OCI-LY7 (cell line): ENCODE data around the gene BLNK. TPM values are rescaled to one million over a fixed set of nuclear protein-coding genes. Genes with fewer than 3 reads are reported as not detected.

Experiments used
- BruUV-seq: library from RNA; stranded (reverse); fragments of 400-500 nt; replicated peaks from 2 replicates; lab custom pipeline; 2021; lab: Mats Ljungman, UMichigan
- CTCF ChIA-PET: fragments of 300-600 bp; sonication (Branson Sonifier 250); formaldehyde crosslinking; loops from one replicate; lab custom pipeline; 2022; ENCODE audit warnings: antibody characterized with exemption; ENCODE audit not compliant: unreplicated experiment; lab: Charles Lee
- POLR2A ChIA-PET: fragments of 300-600 bp; sonication (Branson Sonifier 250); formaldehyde crosslinking; loops from one replicate; lab custom pipeline; 2022; ENCODE audit warnings: antibody characterized with exemption; lab: Charles Lee
- DNase-seq: peaks from one replicate; pipeline ENCODE4 v3.0.0-alpha.2; 2015; ENCODE audit warnings: low spot score
- H2AFZ ChIP-seq: fragments of 200-600 bp; sonication (generic), shearing (Covaris generic); 2 replicates; pipeline ENCODE4 v1.6.1; 2014; ENCODE audit warnings: mild to moderate bottlenecking, antibody characterized with exemption, low read length, moderate library complexity
- H3K27ac ChIP-seq: fragments of 200-600 bp; sonication (generic); 2 replicates; pipeline ENCODE4 v1.5.1; 2014; ENCODE audit warnings: mixed run types, low read depth, mild to moderate bottlenecking, moderate library complexity, low read length, inconsistent platforms; ENCODE audit not compliant: poor library complexity, severe bottlenecking
- H3K36me3 ChIP-seq: fragments of 200-600 bp; sonication (generic); 2 replicates; pipeline ENCODE4 v1.6.1; 2014; ENCODE audit warnings: mild to moderate bottlenecking, antibody characterized with exemption, low read length, moderate library complexity, mixed read lengths; ENCODE audit not compliant: insufficient read depth
- H3K4me1 ChIP-seq: fragments of 200-600 bp; sonication (generic); 2 replicates; pipeline ENCODE4 v1.5.1; 2014; ENCODE audit warnings: mild to moderate bottlenecking, low read length; ENCODE audit not compliant: insufficient read depth, poor library complexity, severe bottlenecking
- H3K4me2 ChIP-seq: fragments of 200-600 bp; sonication (generic); 2 replicates; pipeline ENCODE4 v1.6.1; 2014; ENCODE audit warnings: mild to moderate bottlenecking, low read length
- H3K4me3 ChIP-seq: fragments of 200-600 bp; sonication (generic); 2 replicates; pipeline ENCODE4 v1.5.1; 2014; ENCODE audit warnings: mild to moderate bottlenecking, low read depth, low read length; ENCODE audit not compliant: poor library complexity, severe bottlenecking
- H3K79me2 ChIP-seq: fragments of 200-600 bp; sonication (generic); 2 replicates; pipeline ENCODE4 v1.6.1; 2016; ENCODE audit warnings: low read depth, mild to moderate bottlenecking, low read length, moderate library complexity, mixed read lengths; ENCODE audit not compliant: insufficient read depth
- H3K9me2 ChIP-seq: fragments of 200-600 bp; sonication (generic); 2 replicates; pipeline ENCODE4 v1.6.1; 2016; ENCODE audit warnings: mild to moderate bottlenecking, low read length, mixed read lengths; ENCODE audit not compliant: insufficient read depth
- H3K9me3 ChIP-seq: fragments of 200-600 bp; sonication (generic); 2 replicates; pipeline ENCODE4 v1.6.1; 2014; ENCODE audit warnings: mild to moderate bottlenecking, mixed run types, low read length, mixed read lengths
- H4K20me1 ChIP-seq: fragments of 200-600 bp; sonication (generic); 2 replicates; pipeline ENCODE4 v1.6.1; 2014; ENCODE audit warnings: mild to moderate bottlenecking, antibody characterized with exemption, low read length, moderate library complexity, mixed read lengths; ENCODE audit not compliant: insufficient read depth
- EZH2phosphoT487 ChIP-seq: fragments of 200-600 bp; sonication (generic); IDR thresholded peaks from 2 replicates; pipeline ENCODE4 v1.6.1; 2018; ENCODE audit warnings: low read depth, borderline replicate concordance, mild to moderate bottlenecking, mixed run types, antibody characterized with exemption, low read length, moderate library complexity, mixed read lengths
- intact Hi-C: fragments of 100-400 bp; cut with micrococcal nuclease; formaldehyde crosslinking; loops from one replicate; pipeline ENCODE4 v1.10.0; 2022; ENCODE audit not compliant: unreplicated experiment
- total RNA-seq, 2 experiments: library from RNA; depleted of rRNA in 1 of 2; stranded (reverse); fragments of >200 nt in 1 of 2; shearing (Covaris generic) in 1 of 2; gene quantifications; 2 replicates each; pipeline ENCODE4 v1.2.3, GENCODE V29; 2014 to 2022
- TF ChIP-seq, protein P1 (sequence below): fragments of 200-600 bp; sonication (generic); conservative IDR thresholded peaks from 2 replicates; pipeline ENCODE4 v1.5.1; 2014; ENCODE audit warnings: mild to moderate bottlenecking, antibody characterized with exemption, low read length, moderate library complexity, mixed read lengths

The BLNK gene
- total RNA-seq, 2 experiments from 2014 or later, result 113 to 201 TPM

DNA sequence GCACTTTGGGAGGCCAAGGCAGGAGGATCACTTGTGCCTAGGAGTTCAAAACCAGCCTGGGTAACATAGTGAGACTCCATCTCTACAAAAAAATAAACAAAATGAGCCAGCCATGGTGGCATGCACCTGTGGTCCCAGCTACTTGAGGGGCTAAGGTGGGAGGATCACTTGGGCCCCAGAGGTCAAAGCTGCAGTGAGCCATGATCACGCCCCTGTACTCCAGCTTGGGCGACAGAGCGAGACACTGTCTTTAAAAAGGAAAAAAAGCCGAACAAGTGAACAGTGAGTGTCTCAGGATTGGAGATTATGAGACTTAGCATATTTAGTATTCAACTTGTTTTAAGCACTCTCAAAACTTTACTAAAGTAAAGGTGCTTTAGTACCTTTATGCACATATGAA is 28.1 kb downstream of the BLNK start:
- CTCF ChIA-PET, result no interaction called here

DNA sequence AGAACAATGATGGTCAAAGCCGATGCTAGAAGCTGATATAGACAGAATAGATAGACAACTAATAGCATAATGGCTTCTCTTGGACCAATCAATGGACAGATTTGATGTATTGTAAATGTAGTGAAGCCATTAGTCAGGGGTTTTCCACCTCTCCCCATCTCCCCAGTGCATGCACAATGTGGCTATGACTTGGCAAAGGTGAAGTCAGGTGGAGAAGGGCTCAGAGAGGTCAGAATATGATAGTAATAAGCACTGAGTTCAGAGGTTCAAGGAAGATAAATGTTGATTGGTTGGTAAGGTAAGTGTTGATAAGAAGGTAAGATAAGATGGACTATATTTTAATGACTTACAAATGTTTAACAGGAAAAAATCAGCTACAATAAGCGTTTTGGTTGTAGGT is 28.5 kb downstream of the BLNK start:
- H3K9me2 ChIP-seq, result no peaks in the 10 kb centered on the region
- no peaks in the 10 kb centered on the region for H4K20me1 ChIP-seq
- DNase-seq, result no peak
- H2AFZ ChIP-seq, result no peak overlapping the region
- POLR2A ChIA-PET, result interaction anchor here (0.9 to 1.1 kb wide), 2 partner anchors 8 to 14 kb away, joined by 4 read pairs; no protein-coding TSS in a partner anchor
- intact Hi-C loops, result no loop called here
- H3K36me3 ChIP-seq, result peaks cover 95% of the 10 kb centered on the region
- peaks cover 17% of the 10 kb centered on the region; the same call in 1 of the 2 replicates for H3K9me3 ChIP-seq
- CTCF ChIA-PET, result no interaction called here
- TF ChIP-seq EZH2phosphoT487, result no peak
- TF ChIP-seq, protein P1, sequence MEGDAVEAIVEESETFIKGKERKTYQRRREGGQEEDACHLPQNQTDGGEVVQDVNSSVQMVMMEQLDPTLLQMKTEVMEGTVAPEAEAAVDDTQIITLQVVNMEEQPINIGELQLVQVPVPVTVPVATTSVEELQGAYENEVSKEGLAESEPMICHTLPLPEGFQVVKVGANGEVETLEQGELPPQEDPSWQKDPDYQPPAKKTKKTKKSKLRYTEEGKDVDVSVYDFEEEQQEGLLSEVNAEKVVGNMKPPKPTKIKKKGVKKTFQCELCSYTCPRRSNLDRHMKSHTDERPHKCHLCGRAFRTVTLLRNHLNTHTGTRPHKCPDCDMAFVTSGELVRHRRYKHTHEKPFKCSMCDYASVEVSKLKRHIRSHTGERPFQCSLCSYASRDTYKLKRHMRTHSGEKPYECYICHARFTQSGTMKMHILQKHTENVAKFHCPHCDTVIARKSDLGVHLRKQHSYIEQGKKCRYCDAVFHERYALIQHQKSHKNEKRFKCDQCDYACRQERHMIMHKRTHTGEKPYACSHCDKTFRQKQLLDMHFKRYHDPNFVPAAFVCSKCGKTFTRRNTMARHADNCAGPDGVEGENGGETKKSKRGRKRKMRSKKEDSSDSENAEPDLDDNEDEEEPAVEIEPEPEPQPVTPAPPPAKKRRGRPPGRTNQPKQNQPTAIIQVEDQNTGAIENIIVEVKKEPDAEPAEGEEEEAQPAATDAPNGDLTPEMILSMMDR, result no peak
- BruUV-seq, result no TSS peak
- H3K79me2 ChIP-seq, result peaks cover 72% of the 10 kb centered on the region
- H3K4me2 ChIP-seq, result peak overlapping the region; percentile 72
- peak overlapping the region; percentile 28 for H3K4me3 ChIP-seq
- peak overlapping the region; percentile 93 for H3K27ac ChIP-seq
- peaks cover 49% of the 10 kb centered on the region for H3K4me1 ChIP-seq

More for the DNA sequence above, 28.1 kb downstream of the BLNK start:
- Histone ChIP-seq H4K20me1 (no peaks in the 10 kb centered on the region), H3K4me1 (peaks cover 49% of the 10 kb centered on the region), H3K9me3 (peaks cover 21% of the 10 kb centered on the region; the same call in 1 of the 2 replicates), H3K4me3 (peak overlapping the region; percentile 28), H3K4me2 (peak overlapping the region; percentile 72), H3K9me2 (no peaks in the 10 kb centered on the region), H3K36me3 (peaks cover 95% of the 10 kb centered on the region), H3K79me2 (peaks cover 77% of the 10 kb centered on the region), H3K27ac (peak overlapping the region; percentile 93), H2AFZ (no peak overlapping the region)
- POLR2A ChIA-PET, result interaction anchor here (0.5 to 1.1 kb wide), 3 partner anchors 8 to 29 kb away, joined by 3 to 4 read pairs (median 4); no protein-coding TSS in a partner anchor
- DNase-seq, result peak; percentile 64
- intact Hi-C loops, result no loop called here
- BruUV-seq, result no TSS peak
- TF ChIP-seq, protein P1, result no peak
- TF ChIP-seq EZH2phosphoT487, result no peak
